Stimulated activated CD4-positive, alpha-beta T cell treated with anti-CD3 and anti-CD28 coated beads, Interleukin-4, amount 100 ng/mL, for 24 hours (primary cell): ENCODE data around the gene GLIPR1L2.
"Not testable (repeated sequence)": the region's sequence is repeated elsewhere in the genome, so short reads cannot be mapped to it uniquely, and the experiment has no call there.

Experiments
- DNase-seq: peaks from one replicate; pipeline ENCODE4 v3.0.0-alpha.2; 2020

GLIPR1L2 gene

DNA sequence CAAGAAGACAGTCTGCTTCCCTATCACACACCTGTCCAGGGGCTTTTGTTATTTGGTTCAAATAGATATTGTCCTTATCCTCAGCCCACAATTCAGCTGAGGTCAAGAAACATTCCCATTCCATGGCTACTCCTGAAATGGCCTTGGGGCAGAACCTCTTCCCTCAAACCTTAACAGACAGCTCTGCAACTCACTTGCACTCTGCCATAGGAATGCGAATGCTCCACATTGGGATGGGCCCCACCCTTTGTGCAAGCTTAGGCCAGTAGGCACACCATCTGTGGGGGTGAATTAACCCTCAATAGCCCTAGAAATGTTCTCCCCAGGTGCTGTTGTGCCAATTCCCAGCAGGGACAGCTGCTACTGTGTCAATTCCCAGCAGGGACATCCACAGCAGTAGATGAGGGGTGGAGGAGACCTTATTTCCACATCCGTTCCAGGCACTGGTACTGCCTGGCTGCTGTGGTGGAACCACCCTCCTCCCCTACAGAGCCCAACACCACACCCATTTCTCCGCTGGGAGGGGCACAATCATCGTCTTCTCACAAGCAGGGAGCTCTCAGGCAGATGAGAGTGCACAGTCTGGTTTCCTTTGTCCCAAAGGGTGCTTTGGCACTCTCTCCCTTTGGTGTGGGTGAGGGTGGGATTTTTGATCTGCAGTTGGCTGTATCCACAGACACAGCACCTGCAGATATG, 47.3 kb downstream of the GLIPR1L2 start:
- no peak for DNase-seq

DNA sequence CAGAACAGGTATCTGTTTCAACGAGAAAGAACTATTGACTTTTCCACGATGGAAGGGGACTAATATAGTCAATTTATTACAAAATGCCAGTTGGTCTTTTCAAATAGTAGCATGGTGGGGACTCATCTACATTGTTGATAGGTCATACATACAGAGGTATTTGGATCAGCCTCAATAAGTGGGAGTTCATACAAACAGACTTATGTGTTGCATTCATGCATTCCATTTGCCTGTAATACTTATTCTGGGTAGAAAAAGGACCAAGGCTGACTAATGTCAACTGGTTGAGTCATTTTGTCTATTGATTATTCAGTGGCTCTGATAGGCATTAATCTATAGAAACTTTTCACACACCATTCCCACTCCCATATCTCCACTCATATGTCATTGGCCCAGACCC, 48.2 kb downstream of the GLIPR1L2 start:
- no peak for DNase-seq

DNA sequence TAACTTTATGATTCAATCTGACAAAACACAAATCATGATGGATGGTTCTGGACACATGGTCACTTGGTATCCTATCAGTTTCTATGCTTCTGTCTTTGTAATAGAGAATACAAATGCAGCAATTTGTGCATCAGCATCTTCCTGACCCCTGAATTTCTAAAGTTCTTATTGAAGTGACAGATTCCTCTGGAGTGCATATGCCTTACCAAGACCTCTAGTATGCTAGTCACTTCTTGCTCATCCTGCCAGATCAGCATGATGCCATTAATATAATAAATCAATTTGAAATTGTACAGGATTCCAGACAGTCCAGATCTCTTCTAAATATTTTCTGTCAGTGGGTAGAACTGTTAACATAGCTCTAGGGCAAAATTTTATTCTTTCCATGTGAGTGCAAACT, 49.0 kb downstream of the GLIPR1L2 start:
- DNase-seq, result no peak

DNA sequence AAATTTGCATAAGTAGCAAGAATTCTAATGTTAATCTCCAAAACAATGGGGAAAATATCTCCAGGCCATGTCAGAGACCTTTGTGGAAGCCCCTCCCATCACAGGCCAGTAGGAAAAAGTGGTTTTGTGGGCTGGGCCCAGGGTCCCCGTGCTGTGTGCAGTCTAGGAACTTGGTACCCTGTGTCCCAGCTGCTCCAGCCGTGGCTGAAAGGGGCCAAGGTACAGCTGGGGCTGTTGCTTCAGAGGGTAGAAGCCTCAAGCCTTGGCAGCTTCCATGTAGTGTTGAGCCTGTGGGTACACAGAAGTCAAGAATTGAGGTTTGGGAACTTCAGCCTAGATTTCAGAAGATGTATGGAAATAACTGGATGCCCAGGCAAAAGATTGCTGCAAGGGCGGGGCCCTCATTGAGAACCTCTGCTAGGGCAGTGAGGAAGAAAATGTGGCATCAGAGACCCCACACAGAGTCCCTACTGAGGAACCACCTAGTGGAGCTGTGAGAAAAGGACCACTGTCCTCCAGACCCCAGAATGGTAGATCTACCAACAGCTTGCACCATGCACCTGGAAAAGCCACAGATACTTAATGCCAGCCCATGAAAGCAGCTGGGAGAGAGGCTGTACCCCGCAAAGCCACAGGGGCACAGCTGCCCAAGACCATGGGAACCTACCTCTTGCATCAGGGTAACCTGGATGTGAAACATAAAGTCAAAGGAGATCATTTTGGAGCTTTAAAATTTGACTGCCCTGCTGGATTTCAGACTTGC, 51.0 kb downstream of the GLIPR1L2 start:
- not testable (repeated sequence) for DNase-seq

DNA sequence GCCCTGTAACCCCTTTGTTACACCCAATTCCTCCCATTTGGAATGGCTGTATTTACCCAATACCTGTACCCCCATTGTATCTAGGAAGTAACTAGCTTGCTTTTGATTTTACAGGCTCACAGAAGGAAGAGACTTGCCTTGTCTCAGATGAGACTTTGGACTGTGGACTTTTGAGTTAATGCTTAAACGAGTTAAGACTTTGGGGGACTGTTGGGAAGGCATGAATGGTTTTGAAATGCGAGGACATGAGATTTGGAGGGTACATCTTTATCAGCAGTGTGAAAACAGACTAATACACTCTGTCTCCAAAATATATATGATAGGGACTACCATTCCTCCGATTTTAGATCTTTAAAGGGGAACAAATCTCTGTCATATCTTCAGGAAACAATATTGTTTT, 51.6 kb downstream of the GLIPR1L2 start:
- DNase-seq, result not testable (repeated sequence)

DNA sequence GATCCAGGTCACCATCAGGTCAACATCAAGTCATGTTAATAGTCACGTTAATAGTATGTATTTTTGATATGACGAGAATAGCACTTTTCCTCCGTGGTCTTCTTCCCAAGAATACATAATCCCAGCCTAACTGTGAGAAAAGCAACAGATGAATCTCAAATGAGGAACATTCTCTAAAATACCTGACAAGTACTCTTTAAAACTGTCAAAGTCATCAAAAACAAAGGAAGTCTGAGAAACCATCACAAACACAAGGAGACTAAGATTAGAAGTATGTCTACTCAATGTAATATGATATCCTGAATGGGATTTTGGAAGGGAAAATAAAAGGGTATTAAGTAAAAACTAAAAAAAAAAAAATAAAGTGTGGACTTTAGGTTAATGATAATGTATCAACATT, 52.8 kb downstream of the GLIPR1L2 start:
- DNase-seq, result no peak

DNA sequence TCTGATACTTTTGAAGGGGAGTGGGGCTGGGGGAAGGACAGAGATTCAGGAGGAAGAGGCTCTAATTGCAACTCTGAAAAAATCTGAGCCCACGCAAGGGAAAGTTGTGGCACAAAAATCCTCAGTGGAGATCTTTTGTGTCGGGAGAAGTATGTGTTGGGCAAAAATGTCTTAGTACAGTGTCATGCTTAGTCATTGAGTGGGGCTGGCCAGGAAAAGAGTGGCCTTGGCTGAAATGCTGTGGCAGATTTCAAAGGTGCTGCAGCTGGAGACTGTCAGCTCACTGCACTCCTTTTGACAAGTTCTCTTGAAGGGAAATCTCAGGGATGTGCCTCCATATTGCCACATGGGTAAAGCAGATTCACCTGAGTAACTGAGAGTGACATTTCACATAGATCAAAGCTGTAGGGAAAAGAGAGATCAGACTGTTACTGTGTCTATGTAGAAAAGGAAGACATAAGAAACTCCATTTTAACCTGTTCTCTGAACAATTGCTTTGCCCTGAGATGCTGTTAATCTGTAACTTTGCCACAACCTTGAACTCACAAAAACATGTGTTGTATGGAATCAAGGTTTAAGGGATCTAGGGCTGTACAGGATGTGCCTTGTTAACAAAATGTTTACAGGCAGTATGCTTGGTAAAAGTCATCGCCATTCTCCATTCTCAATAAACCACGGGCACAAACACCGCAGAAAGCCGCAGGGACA, 53.7 kb downstream of the GLIPR1L2 start:
- no peak for DNase-seq

DNA sequence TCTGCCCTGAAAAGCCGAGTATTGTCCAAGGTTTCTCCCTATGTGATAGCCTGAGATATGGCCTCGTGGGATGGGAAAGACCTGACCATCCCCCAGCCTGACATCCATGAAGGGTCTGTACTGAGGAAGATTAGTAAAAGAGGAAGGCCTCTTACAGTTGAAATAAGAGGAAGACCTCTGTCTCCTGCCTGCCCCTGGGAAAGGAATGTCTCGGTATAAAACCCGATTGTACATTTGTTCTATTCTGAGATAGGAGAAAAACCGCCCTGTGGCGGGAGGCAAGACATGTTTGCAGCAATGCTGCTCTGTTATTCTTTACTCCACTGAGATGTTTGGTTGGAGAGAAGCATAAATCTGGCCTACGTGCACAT, 54.2 kb downstream of the GLIPR1L2 start:
- not testable (repeated sequence) for DNase-seq

DNA sequence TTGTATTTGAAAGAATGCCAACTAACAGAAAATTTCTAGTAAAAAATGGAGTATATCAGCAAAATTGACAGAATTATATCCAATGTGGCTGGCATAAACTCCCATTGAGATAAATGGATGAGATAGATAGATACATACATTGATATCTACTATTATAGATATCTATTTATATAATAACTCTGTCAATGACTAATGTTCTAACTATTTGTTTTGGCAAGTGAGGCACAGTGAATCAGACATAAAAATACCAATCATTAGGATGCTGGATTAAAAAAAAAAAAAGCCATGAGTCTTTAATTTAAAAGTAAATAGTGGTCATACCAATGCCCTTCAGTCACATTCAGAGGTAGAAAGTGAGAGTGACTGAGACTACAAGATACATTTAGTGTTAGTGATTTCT, 56.0 kb downstream of the GLIPR1L2 start:
- no peak for DNase-seq

DNA sequence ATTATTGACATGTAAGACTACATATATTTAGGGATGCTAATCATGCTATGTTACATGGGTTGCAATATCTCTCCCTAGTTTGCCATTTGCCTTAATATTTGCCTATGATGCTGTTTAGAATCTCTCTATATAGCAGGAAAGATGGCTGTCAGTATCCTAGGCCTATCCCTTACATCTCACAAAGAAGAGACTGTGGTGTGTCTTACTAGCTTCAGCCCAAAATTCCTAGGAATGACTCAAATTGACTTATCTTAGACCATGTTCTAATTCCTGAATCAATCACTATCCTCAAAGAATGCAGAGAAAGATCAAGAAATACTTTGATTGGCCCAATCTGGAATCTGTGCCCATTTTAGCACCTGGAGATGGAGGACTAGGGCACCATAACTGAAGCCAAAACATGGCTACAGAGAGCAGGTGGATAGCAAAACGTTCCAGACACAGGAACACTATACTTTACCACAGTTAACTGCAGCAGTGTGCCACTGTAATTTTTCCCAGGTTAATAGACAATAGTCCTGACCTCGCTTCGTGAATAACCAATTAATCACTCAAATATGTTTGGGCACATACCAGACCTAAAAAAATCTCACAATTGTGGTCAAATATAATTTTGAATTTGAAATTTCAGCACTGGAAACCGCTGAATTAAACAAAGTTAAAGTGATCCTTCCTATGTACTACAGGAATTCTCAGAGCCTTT, 57.0 kb downstream of the GLIPR1L2 start:
- no peak for DNase-seq

DNA sequence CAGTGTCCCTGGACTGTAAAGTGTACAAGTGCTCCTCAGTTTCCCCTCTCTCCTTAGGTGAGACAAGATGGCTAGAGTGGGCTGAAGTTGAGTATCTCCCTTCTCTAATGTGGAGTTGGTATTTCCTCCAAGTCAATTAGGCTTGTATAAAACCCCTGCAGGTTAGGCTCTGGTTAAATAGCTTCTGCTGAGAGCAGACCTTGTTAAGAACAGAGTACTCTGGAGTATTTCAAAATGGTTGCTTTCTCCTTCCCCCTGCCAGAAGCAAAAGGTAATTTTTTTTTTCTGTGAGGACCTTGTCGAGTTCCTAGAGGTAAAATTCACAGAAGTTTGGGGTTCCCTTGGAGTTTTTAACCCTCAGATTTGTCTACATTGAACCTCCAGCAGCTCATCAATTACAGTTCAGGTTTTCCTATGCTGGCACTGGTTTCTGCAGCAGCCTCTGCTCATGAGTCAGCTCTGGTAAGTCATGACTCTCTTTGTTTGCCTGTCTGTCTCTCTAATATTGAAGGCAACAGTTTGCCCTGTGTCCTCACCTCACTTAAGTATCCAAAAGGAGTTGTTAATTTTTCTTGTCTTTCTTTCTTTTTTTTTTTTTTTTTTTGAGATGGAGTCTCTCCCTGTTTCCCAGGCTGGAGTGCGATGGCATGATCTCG, 61.9 kb downstream of the GLIPR1L2 start:
- DNase-seq, result no peak

DNA sequence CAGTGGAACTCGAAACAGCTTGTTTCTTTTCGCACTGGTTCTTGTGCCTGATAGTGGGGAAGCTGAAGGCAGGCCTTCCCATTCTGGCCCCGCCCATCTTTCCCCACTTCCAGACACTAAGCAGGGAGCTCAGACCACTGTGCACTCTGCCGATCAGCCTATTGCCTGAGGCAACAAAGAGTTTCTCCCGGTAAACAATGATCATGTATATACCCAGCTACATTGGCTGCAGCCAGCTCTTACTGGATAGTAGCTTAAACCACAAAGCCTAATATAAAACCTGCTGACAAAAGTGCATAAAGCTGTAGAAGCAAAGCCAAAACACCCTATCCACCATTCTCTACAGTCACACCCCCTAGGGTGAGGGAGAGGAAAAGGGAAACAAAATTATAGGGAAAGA, 65.0 kb downstream of the GLIPR1L2 start:
- DNase-seq, result no peak

DNA sequence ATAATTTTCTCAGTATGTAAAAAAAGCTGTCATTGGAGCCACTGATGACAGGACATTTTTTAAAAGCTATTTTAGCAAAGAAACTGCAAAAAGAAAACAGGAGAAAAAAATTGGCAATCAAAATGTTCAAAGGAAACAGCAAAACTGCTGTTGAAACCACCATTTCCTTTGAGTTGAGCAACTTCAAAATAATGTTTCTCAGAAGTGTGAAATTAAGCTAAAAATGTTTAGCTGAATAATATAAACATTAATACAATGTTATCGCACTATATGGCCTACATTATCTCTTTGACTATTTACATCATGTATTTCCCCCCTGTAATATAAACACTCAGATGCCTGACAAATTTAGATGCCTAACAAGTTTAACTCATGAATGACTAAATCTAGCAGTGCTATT, 66.3 kb downstream of the GLIPR1L2 start:
- no peak for DNase-seq

DNA sequence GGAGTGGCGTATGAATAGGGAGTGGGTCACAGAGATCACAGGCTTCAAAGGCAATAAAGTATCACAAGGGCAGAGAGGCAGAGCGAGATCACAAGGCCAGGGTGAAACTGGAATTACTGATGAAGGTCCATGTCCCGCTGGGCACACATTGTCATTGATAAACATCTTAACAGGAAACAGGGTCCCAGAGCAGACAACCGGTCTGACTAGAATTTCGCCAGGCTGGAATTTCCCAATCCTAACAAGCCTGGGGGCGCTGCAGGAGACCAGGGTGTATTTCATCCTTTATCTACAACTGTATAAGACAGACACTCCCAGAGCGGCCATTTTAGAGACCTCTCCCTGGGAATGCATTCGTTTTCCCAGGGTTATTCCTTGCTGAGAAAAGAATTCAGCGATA, 67.0 kb downstream of the GLIPR1L2 start:
- not testable (repeated sequence) for DNase-seq

DNA sequence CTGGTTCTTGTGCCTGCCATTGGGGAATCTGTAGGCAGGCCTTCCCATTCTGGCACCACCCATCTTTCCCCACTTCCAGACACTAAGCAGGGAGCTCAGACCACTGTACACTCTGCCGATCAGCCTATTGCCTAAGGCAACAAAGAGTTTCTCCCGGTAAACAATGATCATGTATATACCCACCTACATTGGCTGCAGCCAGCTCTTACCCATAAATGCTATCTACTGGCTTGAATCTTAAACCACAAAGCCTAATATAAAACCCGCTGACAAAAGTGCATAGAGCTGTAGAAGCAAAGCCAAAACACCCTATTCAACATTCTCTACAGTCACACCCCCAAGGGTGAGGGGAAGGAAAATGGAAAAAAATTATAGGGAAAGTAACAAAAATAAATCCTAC, 68.9 kb downstream of the GLIPR1L2 start:
- DNase-seq, result no peak

DNA sequence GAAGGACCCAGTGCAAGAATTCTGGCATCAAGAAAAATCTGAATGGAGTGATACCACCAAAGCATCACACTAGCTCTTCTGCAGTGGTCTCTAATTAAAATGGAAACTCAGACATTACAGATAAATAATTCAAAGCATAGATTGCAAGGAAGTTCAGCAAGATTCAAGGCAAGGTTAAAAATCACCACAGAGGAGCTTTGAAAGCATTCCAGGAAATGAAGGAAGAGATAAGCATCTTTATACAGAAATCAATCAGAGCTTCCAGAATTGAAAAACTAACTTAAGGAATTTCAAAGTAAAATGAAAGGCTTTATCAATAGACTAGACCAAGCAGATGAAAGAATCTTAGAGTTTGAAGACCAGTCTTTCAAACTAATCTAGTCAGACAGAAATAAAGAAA, 69.3 kb downstream of the GLIPR1L2 start:
- DNase-seq, result no peak

DNA sequence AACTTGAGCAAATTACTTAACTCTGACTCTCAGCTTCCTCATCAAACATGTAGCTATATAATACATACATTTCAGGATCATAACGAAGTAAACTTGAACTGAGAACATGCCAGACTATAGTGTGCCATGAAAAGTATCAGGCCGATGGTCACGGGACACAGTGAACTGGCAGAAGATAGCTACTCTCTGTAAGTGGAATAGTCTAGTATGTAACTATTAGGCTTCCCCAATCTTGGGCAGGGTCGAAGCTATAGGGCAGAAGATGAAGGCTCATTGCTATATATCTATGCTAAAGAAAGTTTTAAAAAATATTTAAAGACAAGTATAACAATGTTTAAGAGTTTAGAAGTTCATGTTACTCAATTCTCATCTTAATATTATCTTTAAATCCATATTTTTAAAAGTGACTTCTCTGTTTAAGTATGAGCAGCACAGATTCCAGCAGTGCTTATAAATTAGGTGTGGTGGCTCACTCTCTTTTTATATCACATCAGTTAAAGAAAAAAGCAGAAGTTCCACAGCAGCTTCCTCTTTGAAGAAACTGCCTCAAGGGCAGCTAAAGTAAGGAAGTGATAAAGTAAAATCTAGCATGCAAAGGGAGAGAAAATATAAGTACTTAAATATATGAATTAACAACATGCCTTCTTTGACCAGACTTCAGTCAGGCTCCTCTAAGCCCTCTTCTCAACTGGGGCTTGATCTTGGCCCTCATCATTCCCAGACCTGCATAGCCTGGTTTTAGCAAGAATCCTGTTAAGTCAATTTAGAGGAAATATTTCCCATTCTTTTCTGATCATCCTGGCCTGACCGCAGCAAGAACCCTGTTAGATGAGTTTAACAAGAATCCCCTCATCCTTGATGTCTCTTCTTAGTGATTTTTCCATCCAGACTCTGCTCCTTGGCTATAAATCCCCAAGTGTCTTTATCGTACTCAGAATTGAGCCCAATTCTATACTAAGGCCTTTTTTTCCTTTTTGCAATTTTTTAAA, 81.3 kb downstream of the GLIPR1L2 start:
- no peak for DNase-seq

DNA sequence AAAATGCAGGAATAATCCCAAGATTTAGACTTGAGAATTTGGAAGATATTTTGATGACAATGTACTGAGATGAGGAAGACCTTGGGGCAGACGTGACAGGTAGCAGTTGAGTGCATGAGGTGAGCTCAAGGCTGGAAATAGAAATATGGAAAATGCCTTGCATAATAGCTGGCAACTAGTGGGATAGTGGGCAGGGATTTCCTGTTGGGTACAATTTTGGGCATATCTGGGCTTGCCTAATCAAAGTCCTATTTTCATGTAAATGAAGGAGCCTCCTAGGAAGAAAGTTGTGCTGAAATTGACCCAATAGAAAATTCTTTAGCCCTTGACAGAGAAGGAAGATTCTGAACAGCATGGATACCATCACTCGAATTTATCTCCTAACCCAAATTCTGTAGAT, 83.2 kb downstream of the GLIPR1L2 start:
- no peak for DNase-seq

DNA sequence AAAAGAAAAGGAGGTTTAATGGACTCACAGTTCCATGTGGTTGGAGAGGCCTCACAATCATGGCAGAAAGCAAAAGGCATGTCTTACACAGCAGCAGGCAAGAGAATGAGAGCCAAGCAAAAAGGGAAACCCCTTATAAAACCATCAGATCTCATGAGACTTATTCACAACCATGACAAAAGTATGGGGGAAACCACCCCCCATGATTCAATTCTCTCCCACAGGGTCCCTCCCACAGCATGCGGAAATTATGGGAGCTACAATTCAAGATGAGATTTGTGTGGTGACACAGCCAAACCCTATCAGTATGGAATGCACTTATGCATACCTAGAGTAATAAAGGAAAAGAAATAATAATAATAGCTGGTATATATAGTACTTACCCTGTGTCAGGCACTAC, 85.2 kb downstream of the GLIPR1L2 start:
- DNase-seq, result peak; percentile 59

DNA sequence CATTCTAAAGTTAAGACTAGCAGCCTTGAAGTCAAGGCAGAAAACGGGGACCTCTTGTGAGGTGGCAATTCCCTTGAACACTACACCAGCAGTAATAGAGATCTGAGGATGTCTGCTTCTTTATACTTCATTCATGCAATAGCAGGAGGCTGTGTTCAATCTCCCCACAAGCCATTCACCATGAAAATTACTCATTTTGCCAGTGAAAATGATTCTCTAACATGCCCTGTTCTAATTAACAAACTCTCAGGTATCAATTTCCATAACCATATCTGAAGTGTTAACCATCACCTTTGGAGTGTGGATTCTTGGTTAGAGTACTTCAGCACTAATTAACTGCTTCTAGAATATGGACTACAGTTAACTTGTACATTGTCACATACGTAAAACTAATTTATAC, 86.2 kb downstream of the GLIPR1L2 start:
- no peak for DNase-seq

DNA sequence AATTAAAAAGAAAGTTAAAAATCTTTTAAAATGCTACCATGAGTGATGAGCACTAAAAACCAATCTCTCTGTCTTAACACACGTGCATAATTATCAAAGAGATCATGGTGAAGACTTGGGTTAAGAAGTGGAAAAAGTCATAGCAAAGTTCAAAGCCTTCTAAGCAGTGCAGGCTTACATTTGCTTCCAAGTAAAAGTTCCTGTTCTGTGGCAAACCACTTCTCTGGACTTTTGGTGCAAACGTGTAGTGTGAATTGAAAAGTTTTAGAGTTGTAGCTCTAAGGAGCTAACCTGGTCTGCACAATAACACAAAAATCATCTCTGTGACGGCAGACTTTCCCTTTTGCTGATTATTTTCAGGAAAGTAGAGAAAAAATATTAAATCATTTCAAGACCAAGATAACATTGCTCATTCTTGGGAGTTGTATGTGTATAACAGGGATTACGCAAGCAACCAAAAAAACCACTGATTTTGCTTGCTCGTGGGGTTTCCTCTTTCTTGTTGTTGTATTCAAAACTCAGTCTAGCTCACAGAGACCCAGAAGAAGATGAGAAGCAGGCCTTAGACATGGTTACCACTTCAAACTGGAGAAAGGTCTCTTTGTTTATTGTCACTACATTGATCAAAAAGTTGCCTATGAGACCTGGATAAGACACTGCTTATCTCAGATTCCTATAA, 87.4 kb downstream of the GLIPR1L2 start:
- DNase-seq, result peak; percentile 51
